Gastroesophageal sphincter (tissue), 3 donors: Measurements from ENCODE around the gene HDAC10.

Experiments used
- EP300 ChIP-seq: sonication (generic); formaldehyde crosslinking; IDR thresholded peaks from one replicate; pipeline ENCODE4 v1.6.1; 2017; ENCODE audit warnings: antibody characterized with exemption, mild to moderate bottlenecking
- POLR2A ChIP-seq, 2 donors: fragments of 450-650 bp; IDR thresholded peaks; one replicate each; pipeline ENCODE4 v1.6.1; 2017; ENCODE audit warnings: antibody characterized with exemption in 2 of 2, mild to moderate bottlenecking in 2 of 2, moderate library complexity in 1 of 2
- POLR2AphosphoS5 ChIP-seq: sonication (generic); formaldehyde crosslinking; IDR thresholded peaks from one replicate; pipeline ENCODE4 v1.6.1; 2017; ENCODE audit warnings: antibody characterized with exemption
- TF ChIP-seq, protein P1 (sequence below), 4 experiments: fragments of 200-600 bp in 2 of 4; fragments of 450-650 bp in 2 of 4; sonication (generic) in 1 of 4; IDR thresholded peaks; one replicate each; pipeline ENCODE4 v1.5.1; 2017 to 2019; ENCODE audit warnings: antibody characterized with exemption in 4 of 4, mild to moderate bottlenecking in 2 of 4, moderate library complexity in 2 of 4

DNA sequence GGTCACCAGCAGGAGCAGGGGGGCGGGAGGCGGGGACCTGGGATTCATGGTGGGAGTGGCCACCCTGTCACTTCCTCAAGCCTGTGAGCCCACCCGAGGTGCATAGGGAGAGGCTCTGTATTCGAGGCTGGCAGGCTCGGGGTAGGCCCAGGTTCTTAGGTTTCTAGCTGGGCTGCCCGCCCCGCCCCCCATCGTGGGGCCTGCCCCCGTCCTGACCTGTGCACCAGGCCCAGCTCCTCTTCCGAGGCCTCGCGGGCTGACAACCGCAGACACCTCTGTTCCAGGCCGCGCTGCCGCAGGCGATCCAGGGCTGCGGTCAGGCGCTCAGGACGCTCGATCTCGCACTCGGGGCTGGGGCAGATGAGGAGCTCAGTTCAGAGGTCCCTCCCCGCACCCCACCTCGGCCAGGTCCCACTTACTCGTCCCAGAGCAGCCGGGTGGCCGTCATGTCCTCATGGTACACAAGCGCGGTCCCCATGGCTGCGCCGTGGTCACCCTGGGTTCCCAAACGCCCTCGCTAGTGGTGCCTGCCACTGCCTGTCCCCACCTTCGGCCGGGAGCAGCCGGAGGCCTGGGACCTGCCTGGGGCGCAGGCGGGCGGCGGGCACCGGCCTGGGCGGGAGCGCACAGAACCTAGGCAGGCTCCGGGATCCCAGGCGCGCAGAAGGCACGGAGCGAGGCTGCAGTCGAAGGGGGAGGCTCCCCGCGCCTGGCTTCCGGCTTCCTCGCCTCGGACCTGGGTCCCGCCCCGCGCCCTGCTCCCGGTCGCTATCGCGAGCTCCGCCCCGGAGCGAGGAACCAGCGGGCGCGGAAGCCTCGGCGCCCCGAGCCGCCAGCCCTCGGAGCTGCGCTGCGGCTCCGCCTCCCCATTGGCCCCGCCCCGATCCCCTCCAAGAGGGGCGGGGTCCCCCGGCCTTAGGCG lies at the start of gene HDAC10:
- peak in 1 of 2 donors; percentile 43 for TF ChIP-seq POLR2A (IDR thresholded peaks at IDR 0.05)
- TF ChIP-seq POLR2AphosphoS5: no peak
- TF ChIP-seq EP300: no peak
- TF ChIP-seq, protein P1, sequence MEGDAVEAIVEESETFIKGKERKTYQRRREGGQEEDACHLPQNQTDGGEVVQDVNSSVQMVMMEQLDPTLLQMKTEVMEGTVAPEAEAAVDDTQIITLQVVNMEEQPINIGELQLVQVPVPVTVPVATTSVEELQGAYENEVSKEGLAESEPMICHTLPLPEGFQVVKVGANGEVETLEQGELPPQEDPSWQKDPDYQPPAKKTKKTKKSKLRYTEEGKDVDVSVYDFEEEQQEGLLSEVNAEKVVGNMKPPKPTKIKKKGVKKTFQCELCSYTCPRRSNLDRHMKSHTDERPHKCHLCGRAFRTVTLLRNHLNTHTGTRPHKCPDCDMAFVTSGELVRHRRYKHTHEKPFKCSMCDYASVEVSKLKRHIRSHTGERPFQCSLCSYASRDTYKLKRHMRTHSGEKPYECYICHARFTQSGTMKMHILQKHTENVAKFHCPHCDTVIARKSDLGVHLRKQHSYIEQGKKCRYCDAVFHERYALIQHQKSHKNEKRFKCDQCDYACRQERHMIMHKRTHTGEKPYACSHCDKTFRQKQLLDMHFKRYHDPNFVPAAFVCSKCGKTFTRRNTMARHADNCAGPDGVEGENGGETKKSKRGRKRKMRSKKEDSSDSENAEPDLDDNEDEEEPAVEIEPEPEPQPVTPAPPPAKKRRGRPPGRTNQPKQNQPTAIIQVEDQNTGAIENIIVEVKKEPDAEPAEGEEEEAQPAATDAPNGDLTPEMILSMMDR (IDR thresholded peaks at IDR 0.05): no peak
